Measurements from ENCODE around the gene RASA3.
"Not testable (repeated sequence)": the region's sequence is repeated elsewhere in the genome, so short reads cannot be mapped to it uniquely, and the experiment has no call there.

RASA3 gene

GRCh38 chr13:114114006-114114640, 18.3 kb downstream of the RASA3 start:
- DNase-seq (ENCODE audit: low read depth, low spot score) = no peak

- not testable (repeated sequence) for DNase-seq (ENCODE audit: low read depth, low spot score)
Observed at GRCh38 chr13:114113395-114113794, 19.0 kb downstream of the RASA3 start.

GRCh38 chr13:114112826-114113322, 19.5 kb downstream of the RASA3 start:
- no peak for DNase-seq (ENCODE audit: low read depth, low spot score)

- no peak for DNase-seq (ENCODE audit: low read depth, low spot score)
Observed at GRCh38 chr13:114112231-114112825, 20.1 kb downstream of the RASA3 start.

GRCh38 chr13:114111577-114111976, 20.8 kb downstream of the RASA3 start:
- DNase-seq (ENCODE audit: low read depth, low spot score) = no peak

GRCh38 chr13:114110830-114111189, 21.6 kb downstream of the RASA3 start:
- not testable (repeated sequence) for DNase-seq (ENCODE audit: low read depth, low spot score)

- peak; percentile 43 for DNase-seq (ENCODE audit: low read depth, low spot score)
Observed at GRCh38 chr13:114110091-114110829, 22.2 kb downstream of the RASA3 start.

GRCh38 chr13:114109641-114110041, 22.8 kb downstream of the RASA3 start:
- DNase-seq (ENCODE audit: low read depth, low spot score) = no peak

- no peak for DNase-seq (ENCODE audit: low read depth, low spot score)
Observed at GRCh38 chr13:114108894-114109293, 23.5 kb downstream of the RASA3 start.

GRCh38 chr13:114108141-114108761, 24.2 kb downstream of the RASA3 start:
- DNase-seq (ENCODE audit: low read depth, low spot score) = no peak

- DNase-seq (ENCODE audit: low read depth, low spot score) = no peak
Observed at GRCh38 chr13:114107686-114108081, 24.7 kb downstream of the RASA3 start.

GRCh38 chr13:114106991-114107685, 25.3 kb downstream of the RASA3 start:
- no peak for DNase-seq (ENCODE audit: low read depth, low spot score)

GRCh38 chr13:114106526-114106925, 25.9 kb downstream of the RASA3 start:
- DNase-seq (ENCODE audit: low read depth, low spot score) = no peak

- DNase-seq (ENCODE audit: low read depth, low spot score) = no peak
Observed at GRCh38 chr13:114105521-114106225, 26.8 kb downstream of the RASA3 start.

- DNase-seq (ENCODE audit: low read depth, low spot score) = no peak
Observed at GRCh38 chr13:114104655-114105520, 27.5 kb downstream of the RASA3 start.

GRCh38 chr13:114103801-114104654, 28.4 kb downstream of the RASA3 start:
- no peak for DNase-seq (ENCODE audit: low read depth, low spot score)

GRCh38 chr13:114103289-114103621, 29.2 kb downstream of the RASA3 start:
- not testable (repeated sequence) for DNase-seq (ENCODE audit: low read depth, low spot score)

GRCh38 chr13:114102521-114103288, 29.7 kb downstream of the RASA3 start:
- DNase-seq (ENCODE audit: low read depth, low spot score) = no peak

GRCh38 chr13:114102131-114102520, 30.3 kb downstream of the RASA3 start:
- DNase-seq (ENCODE audit: low read depth, low spot score) = no peak

All from activated CD4-positive, CD25-positive, alpha-beta regulatory T cell treated with anti-CD3 and anti-CD28 coated beads, Interleukin-2, amount 50 U/mL, for 16 hours (primary cell).